Activated gamma-delta T cell treated with anti-CD3 and anti-CD28 coated beads, Interleukin-2, amount 50 U/mL, for 16 hours (primary cell): ENCODE data around the gene CFAP251.
"Not testable (repeated sequence)": the region's sequence is repeated elsewhere in the genome, so short reads cannot be mapped to it uniquely, and the experiment has no call there.

ENCODE experiments used
- DNase-seq: peaks from one replicate; pipeline ENCODE4 v3.0.0-alpha.2; 2020; ENCODE audit warnings: low read depth

Gene CFAP251

GRCh38 chr12:121980191-121980891, 61.9 kb downstream of the CFAP251 start:
- no peak for DNase-seq

- no peak for DNase-seq
Observed at GRCh38 chr12:121980892-121981272, 62.5 kb downstream of the CFAP251 start.

DNA sequence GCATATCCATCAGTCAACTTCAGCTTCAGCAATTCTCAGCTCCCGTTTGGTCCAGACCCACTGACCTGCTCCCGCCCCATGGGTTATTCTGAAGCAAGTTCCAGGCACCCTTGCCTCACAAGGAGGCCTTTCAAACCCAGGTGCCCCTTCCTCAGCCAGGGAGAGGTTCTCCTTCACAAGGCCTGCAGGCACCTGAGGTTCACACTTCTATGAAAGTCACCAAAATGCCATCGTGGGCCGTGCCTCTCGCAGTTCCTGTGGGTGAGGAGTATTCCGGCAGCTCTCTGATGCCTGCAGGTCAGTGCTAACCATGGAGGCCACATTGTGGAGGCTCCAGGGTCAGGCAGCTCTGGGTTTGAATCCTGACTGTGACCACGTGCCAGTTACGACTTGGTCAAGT, 63.1 kb downstream of the CFAP251 start:
- DNase-seq: no peak

- no peak for DNase-seq
Observed at GRCh38 chr12:121982950-121983349, 64.6 kb downstream of the CFAP251 start.

DNA sequence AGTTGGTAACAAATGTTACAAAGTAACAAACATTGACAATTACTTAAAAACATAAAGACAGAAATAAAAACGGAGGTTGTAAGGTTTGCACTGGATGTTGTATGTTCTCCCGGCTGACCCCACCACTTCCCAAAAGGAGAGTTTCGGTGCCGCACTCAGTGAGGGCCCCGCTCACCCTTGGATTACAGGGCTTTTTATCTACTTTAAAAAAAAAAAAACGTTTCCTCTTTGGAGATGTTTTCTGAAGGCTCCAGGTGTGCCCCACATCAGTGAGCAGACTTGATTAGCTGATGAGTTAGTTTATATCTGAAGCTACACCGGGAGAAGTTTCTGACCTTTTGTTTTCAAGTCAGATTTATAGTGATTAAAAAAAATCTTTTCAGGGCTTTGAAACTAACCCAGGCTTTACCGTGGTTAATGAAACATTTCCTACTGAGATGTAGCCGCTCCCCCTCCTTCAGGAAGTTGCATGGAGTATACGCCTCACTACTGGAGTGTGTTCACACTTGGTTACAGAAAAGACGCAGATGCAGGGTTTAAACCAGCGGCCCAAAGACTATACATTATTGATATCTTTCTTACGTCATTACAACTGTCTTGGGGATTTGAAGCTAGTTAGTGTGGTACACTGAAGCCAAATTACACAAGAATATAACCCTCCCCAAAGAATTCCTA, 65.3 kb downstream of the CFAP251 start:
- DNase-seq: no peak

DNA sequence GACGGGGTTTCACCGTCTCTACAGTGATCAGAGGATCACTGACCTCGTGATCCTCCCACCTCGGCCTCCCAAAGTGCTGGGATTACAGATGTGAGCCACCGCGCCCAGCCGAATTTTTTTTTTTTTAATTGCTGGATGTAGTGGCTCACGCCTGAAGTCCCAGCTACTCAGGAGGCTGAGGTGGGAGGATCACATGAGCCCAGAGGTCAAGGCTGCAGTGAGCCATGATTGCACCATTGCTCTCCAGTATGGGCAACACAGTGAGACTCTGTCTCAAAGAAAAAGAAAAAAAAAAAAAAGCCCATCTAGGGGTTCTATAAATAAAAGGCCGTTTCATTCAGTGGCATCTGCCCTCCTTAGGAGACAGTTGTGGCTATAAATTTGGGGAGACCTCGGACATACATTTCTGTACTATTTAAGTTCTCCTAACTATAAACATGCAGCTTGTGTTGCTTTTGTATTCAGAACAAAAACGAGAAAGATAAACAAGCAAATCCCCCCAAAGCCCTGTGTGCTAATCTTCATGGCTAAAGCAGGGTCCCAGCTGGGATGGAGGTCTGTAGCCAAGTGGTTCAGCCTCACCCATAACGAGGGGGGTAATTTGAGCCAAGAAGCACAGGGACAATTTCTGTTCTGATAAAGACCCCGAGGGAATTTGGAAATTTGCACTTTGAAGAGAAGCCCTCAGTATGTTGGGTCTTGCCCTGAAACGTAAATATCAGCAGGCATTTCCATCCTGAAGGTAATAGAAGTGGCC, 68.3 kb downstream of the CFAP251 start:
- no peak for DNase-seq

DNA sequence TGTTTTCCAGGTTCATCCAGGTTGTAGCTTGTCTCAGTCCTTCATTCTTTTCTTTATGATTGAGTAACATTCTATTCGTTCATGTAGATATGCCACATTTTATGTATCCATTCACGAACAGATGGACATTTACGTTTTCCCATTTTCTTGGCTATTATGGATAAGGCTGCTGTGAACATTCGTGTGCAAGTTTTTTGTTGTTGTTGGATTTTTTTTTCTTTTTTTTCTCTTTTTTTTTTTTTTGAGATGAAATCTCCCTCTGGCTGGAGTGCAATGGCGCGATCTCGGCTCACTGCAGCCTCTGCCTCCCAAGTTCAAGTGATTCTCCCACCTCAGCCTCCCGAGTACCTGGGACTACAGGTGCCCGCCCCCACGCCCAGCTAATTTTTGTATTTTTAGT, 70.1 kb downstream of the CFAP251 start:
- DNase-seq: not testable (repeated sequence)

DNA sequence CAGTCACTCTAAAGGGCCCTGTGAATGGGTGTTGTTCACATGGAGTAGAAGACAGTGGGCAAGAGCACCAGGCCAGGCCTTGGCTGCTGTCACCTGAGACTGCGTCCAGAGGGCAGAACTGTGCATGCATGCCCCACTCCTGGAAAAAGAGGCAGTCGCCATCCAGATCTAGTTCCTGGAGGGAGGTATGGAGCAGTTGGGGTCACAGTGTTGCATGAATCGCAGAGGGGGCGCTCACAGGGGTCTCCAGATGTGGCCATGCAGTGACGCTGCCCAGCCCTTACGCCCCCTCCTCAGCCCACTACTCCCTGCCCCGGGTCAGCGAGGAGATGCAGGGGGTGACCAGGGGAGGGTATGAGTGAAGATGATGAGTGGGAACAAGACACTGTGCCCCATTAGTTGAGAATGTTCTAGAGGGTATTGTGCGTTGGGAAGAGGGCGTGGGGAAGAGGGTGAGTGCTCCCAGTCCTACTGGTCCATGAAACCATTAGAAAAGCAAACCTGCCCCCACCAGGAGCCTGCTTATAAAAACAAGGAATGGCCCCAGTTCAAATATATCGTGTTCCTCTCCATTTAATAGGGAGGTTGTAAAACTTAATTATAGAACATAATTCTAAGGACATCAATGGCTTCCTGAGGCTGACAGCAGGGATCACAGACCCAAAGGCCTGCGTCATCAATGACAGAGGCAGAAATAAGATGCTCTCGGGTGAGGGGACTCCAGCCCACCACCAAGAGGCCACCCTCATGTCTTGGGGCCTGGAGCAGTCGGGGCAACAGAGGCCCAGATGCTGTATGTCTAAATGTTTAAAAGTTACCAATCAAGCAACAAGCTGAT, 71.1 kb downstream of the CFAP251 start:
- DNase-seq: no peak

DNA sequence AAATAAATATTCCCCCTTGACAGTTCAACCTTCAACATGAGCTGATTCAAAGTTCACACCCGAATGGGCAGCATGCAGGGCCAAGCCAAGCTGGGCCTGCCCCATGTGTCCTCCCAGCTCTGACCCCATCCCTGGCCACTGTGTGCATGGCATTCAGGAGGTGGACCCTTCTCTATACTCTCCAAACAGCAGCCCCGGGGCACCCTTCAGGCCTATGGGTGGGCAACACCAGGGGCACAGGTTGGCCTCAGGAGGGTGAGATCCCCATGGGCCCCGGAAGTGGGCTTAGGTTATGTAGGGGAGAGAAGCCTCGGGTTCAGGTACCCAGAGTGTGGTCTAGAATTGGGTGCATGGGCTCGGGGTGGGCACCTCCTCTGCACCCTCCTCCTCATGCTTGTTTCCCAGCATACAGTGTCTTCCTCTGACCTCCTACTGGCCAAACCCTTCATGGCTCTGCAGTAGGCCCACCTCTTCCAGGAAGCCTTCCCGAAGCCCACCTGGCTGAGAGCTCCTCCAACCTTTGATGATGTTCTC, 71.8 kb downstream of the CFAP251 start:
- DNase-seq: no peak

DNA sequence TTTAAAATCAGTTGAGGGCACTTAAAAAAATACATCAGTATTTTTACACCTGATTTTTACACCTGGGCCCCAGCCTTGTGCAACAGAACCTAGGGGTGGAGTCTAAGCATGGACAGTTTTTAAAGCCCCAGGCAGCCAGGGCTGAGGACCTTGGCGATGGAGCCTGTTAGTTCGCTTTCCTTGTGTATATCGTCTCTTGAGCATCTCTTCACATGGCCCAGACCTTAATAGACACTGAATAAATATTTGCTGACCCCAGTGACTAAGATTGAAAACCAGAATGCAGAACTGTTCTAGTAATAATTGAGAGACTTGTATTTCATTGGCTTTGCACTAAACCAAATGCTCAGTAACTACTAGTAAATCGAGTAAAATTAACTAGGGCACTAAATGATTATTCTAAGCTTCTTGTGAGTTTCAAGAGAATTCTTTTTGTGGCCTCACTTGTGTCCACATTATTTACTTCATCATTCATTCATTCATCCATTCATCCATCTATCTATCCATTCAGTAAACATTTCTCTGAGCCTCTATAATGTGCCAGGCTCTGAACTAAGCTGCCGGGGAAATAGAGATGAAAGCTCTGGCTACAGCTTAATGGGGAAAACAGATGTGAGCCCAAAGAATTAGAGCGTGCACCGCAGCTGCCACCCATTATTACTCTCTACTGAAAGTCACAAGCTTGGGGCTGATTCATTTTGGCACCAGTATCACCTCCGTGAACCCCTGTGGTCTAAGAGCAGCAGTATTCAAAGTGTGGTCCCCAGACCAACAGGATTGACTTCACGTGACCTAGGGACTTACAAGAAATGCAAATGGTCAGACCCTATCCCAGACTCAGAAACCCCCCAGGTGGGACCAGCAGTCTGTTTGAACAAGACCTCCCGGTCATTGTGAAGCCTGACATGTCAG, 72.6 kb downstream of the CFAP251 start:
- DNase-seq: no peak

DNA sequence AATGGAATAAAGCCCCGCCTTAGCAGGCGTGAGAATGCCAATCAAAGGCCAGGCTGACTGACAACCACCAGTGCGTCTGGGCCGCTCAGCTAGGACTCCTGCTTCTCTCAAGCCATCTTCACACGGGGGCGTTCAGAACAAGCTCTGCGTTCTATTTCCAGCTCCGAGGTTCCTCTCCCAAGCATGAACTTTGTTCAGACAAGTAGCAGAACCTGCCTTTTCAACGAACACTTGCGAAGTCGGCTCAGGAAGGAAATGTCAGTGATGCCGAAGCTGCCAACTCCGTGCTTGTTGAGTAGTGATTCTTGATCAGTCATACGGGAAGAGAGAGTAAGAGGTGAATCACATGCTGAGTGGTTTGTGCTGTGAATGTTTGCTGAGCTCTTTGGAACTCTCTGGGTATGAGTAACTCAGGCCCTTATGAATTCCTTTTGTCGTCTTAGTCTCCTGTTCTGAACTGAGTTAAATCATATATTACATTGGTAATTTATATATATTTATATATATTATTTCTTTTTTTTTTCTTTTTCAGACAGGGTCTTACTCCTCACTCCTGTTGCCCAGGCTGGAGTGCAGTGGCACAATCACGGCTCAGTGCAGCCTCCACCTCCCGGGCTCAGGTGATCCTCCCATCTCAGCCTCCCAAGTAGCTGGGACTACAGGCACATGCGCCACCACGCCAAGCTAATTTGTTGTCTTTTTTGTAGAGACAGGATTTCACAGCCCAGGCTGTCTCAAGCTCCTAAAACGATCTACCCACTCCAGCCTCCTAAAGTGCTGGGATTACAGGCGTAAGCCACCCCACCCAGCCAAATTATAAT, 73.9 kb downstream of the CFAP251 start:
- DNase-seq: peak; percentile 21

GRCh38 chr12:121996050-121996944, 77.9 kb downstream of the CFAP251 start:
- DNase-seq: no peak

GRCh38 chr12:121996945-121997612, 78.7 kb downstream of the CFAP251 start:
- DNase-seq: no peak

GRCh38 chr12:122001466-122002209, 83.2 kb downstream of the CFAP251 start:
- no peak for DNase-seq

DNA sequence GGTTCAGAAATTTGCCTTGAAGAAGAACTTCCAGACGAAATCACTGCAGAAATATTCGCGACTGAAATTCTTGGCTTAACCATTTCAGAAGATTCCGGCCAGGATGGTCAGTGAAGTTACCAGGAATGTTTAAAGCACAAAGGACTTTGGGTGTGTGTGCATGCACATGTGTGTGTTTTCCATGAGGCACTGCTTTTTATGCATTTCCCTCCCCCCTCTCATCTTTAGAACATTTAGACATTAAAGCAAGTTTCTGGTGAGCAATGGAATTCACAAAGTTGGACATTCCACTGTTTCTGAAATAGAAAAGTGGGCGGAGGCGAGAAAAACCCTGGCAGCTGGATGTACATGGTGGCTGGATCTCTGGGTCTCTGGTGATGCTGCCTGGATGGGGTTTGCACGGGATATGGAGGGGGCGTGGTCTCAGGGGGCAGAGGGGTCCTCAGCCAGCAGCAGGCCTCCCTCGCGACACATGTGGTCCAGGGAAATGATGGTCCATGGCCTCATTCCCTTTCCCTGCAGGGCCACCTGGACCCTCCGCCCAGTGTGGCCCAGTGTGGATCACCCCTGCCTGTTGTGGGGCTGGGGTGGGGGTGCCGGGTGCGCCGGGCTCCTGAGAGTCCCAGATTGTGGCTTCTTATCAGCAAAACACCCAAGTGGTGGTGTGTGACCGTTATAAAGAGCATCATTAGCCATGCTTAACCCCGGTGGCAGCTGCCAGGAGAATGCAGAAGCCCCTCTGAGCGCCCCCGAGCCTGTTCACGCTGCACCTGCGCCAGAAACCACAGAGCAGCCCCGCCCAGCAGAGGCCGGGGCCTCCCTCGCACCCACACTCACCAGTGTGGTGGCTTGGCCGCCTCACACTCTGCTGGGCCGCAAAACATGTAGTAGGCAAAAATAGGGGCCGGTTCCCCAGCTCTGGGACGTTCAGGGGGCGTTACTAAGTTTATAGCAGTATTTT, 85.5 kb downstream of the CFAP251 start:
- no peak for DNase-seq

GRCh38 chr12:122004633-122005071, 86.3 kb downstream of the CFAP251 start:
- no peak for DNase-seq
